GM12892 (cell line): ENCODE measurements around the gene RETREG1.
"Not testable (repeated sequence)": the region's sequence is repeated elsewhere in the genome, so short reads cannot be mapped to it uniquely, and the experiment has no call there.

Experiments
- DNase-seq: peaks from one replicate; pipeline ENCODE4 v3.0.0; 2011; ENCODE audit not compliant: insufficient read length
- FAIRE-seq: peaks from 2 replicates; lab custom pipeline; 2011; peaks lifted over from hg19 to GRCh38; lab: Jason Lieb, UNC
- POLR2A ChIP-seq: IDR thresholded peaks from 2 replicates; pipeline ENCODE4 v1.6.1; 2011; ENCODE audit warnings: low read depth, low read length, control low read depth
- POLR2AphosphoS5 ChIP-seq: IDR thresholded peaks from 2 replicates; pipeline ENCODE4 v1.6.1; 2011; ENCODE audit warnings: low read depth, low read length, control low read depth
- TAF1 ChIP-seq: IDR thresholded peaks from 2 replicates; pipeline ENCODE4 v1.6.1; 2011; ENCODE audit warnings: low read depth, mild to moderate bottlenecking, control low read depth, low read length, borderline replicate concordance

The RETREG1 gene

DNA sequence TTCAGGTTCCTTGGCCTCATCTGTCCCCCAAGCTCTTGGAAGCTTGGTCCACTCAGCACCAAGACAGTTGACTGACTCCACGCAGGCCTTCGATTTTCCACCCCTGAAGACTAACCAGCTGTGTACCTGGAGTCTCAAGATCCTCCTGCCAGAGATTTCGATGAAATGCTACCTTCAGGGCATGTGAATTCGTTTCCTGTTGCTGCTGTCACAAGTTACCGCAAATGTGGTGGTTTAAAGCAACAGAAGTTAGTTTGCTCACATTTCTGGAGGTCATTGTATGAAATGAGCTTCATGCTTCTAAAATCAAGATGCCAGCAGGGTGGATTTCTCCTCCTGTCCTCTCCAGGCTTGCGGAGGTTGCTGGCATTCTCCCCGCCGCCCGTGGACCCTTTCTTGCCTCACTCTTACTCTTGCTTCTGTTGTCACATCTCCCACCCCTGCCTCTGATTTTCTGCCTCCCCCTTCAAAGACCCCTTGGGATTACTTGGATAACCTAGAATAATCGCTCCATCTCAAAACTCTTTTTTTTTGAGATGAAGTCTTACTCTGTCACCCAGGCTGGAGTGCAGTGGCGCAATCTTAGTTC is 27.6 kb upstream of the RETREG1 start:
- FAIRE-seq (no peak), DNase-seq (no peak)
- TF ChIP-seq POLR2A (no peak), TAF1 (no peak), POLR2AphosphoS5 (no peak)

DNA sequence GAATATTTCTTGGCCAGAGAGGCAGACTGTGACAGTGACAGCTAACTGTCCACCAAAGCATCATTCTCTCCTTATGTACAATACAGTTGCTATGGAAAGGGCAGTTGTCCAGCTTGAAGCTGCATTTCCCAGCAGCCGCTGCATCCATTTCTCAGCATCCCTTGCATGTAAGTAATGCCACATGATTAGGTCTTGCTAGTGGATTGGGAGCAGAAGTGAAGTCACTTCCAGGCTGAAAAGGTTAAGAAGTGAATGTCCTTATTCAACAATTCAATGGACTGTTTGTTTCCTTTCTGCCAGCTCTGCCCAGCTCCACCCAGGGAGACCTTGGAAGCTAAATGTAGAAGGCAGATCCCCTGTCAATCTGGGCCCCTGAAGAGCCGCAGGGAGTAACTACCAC is 26.1 kb upstream of the RETREG1 start:
- TF ChIP-seq TAF1 (no peak), POLR2AphosphoS5 (no peak), POLR2A (no peak)
- no peak for FAIRE-seq
- DNase-seq: no peak

DNA sequence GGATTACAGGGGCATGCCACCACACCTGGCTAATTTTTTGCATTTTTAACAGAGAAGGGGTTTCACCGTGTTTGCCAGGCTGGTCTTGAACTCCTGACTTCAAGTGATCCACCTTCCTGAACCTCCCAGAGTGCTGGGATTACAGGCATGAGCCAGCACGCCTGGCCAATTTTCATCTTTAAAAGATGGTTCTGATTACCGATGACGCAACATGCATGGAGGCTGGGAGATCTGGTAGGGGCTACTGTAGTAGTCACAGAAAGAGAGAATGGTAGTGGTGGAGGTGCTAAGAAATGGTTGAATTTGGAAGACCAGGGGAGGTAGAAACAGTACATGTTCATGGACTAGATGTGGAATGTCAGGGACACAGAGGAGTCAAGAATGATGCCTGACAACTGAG is 22.4 kb upstream of the RETREG1 start:
- TF ChIP-seq TAF1 (no peak), POLR2AphosphoS5 (no peak), POLR2A (no peak)
- no peak for DNase-seq
- no peak for FAIRE-seq

DNA sequence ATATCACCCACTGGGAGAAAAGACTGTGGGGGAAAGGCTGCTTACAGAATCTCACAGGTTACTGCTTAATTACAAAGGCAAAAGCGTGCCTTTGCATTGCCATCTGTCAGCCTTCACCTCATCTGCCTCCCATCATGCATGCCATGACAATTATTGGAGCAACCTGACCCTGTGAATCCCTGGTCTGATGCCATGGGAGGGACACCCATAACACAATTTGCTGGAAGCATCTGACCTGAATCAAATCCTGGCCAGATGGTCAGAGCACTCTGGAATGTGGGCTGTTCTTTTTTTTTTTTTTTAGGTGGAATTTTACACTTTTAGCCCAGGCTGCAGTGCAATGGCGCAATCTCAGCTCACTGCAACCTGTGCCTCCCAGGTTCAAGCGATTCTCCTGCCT is 11.6 kb upstream of the RETREG1 start:
- DNase-seq (no peak), FAIRE-seq (no peak)
- TF ChIP-seq POLR2AphosphoS5 (no peak), POLR2A (no peak), TAF1 (no peak)

DNA sequence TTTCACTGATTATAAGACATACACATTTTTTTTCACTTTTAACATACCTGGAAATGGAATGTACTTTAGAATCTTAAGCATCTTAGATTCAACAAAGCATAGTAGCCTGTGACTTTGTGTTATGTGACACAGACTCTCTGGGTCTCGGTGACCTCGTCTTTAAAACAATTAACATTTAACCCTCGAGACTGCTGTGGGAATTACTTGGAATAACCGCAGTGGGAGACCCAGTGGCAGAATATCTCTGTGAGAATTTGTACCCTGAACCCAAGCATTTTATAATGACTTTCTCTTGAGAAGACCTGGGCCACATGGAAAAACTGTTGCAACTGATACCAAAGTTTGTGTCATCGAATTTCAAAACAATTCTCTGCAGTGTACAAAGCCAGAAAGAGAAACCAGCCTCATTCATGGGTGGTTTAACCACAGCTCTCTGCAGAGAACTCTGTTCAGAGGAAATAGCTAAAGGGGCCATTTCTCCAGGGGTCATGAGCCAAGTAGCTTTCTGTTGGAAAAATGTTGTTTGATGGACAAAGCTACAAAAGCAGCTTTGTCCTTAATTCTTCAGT is 10.0 kb upstream of the RETREG1 start:
- TF ChIP-seq TAF1 (no peak), POLR2A (no peak), POLR2AphosphoS5 (no peak)
- no peak for DNase-seq
- FAIRE-seq: no peak

DNA sequence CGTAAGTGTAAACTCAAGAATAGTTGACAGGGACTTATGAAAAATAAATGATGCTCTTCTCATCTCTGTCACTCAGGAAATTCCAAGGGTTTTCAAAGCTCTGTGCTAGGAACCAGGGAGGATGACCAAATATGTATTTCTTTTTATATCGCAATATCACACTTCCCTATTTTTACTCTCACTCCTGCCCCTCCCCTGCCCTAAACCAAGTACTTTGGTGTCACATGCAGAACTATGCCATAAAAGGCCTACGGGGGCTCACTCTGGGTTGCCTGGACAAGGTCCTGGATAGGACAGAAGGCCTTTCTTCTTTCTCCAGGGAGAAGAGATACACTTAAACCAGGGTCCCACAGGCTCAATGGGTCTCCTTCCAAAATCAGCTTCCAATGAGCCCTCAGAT is 8.3 kb upstream of the RETREG1 start:
- DNase-seq: no peak
- no peak for TF ChIP-seq POLR2AphosphoS5
- TF ChIP-seq POLR2A: no peak
- no peak for TF ChIP-seq TAF1
- FAIRE-seq: no peak

DNA sequence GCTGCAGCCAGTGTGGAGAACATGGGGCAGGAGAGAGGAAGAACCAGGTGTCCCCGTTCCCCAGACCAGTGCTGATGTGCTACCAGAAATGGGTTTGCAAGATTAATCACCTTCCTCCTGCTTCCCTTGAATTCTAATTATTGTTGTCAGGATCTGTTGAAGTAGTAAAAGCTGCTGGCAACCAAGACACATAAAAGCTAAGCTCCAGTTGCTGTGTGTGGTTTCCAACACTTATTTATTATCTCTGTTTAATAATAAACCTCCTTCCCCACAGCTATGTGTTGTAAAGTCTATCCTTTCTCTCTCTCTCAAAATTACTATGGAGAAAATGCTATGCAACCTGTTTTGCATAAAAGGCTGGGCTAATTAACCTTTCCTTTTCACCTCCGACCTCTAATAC is 2.3 kb upstream of the RETREG1 start:
- FAIRE-seq: no peak
- DNase-seq: no peak
- TF ChIP-seq TAF1 (no peak), POLR2AphosphoS5 (no peak), POLR2A (no peak)

DNA sequence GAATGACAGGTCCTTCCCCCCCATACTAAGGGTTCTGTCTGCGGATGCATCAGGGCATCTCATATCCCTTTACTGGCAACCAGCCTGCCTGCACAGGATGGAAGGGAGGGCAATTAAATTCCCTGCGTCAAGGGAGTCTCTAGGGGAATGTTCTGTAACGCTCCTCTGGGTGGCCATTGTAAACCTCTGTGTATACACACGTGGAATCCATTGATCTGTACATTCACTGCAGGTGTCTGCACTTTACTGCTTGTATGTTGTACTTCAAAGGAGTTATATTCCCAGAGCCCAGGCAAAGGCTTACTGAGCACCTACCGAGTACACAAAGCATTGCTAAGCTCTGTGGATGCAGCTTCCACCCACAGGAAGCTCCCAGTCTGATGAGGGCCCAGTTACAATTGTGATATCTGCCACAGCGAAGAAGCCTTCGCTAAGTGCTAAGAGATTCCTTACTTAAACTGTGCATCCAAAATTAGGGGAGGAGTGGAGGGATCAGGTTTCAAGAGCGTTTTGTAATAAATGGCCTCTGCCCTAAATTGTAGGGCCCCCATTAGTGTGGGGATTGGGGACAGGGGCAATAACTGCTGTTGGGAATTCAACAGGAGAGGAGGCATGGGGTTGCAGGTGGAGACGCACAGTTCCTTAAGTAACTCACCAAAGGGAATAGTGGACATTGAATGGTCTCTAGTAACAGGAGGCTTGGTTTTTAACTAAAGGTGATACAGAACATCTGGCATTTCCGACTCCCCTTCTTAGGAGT is 1.5 kb upstream of the RETREG1 start:
- FAIRE-seq (no peak), DNase-seq (no peak)
- no peak for TF ChIP-seq POLR2AphosphoS5
- TF ChIP-seq POLR2A: no peak
- TF ChIP-seq TAF1: no peak

DNA sequence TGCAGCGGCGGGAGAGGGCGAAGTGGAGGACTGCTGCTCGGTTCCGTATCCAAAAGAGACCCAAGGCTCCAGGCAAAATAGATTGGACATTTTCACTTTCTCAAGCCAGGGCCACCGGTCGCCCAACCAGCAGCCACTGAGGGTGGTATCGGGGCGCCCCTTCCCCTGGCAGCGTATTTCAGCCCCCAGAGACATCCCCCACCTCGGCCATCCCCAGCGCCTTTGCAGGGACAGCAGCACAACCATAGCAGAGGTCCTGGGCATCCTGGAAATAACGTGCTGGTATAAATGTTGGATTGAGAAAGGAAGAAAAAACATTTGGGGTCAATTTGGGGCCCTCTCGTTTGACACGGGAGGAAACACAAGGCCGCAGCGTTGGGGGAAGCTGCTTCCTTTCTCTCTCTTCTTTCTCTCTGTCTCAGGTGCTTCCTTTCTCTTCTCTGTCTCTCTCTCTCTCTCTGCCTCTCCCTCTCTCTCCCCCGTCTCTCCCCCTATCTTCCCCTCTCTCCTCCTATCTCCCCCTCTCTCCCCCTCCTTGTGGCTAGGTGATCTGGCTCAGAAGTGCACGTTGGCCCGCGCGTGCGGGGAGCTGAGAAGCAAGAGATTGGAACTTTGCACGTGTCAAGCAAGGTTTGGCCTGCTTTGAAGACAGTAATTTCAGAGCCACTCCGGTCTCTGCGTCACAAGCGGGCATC is 624 bp upstream of the RETREG1 start:
- FAIRE-seq (no peak), DNase-seq (no peak)
- TF ChIP-seq POLR2AphosphoS5 (no peak), TAF1 (no peak), POLR2A (no peak)

DNA sequence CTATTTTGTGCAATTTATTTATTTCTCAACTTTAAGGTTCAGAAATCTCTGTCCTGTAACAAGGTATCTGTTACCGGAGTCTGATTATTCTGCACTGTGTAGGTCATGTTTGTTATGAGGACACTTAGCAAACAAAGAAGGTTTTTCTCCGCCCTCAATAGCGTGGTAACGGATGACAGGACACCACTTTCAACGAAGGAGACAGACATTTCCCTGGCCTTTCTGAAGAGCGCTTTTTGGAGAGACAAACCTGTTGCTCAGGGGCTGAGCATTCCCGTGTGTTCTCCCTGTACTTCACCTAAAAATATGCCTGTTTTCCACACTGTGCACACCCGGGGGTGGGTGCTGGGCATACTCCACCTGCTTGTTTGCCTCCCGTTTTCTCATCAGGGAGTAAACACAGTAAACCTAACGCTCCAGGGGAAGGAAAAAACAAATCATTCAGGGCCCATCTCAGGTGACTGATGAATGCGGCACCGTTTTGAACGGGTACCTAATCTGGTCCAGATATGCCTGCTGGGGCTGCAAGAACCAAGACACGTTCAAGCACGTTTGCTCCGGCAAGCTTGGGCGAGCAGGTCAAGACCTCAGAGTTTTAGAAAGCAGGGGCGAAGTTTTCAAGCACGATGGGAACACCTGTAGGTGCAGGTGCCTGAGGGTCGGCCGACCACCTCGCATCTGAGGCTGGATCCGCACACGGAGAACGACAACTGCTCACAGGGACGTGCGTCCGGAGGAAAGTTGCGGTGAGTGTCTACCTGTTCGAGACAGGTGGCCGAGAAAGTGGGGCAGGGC is 859 bp downstream of the RETREG1 start:
- no peak for TF ChIP-seq TAF1
- TF ChIP-seq POLR2AphosphoS5: no peak
- no peak for TF ChIP-seq POLR2A
- no peak for FAIRE-seq
- DNase-seq: no peak

DNA sequence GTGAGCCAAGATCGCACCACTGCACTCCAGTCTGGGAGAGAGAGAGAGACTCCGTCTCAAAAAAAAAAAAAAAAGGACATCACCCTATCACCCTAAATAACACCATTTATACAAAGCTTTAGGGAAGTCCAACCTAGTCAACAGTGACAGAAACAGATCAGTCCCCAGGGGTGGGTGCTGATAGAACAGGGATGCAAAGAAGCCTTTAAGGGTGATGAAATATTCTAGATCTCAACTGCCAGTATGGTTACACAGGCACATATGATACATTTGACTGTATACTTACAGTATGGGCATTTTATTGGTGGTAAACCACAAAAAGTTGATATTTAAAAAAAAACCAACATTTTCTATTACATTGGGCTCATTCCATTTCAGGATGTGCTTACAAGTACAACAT is 4.8 kb downstream of the RETREG1 start:
- TF ChIP-seq TAF1 (no peak), POLR2AphosphoS5 (no peak), POLR2A (no peak)
- no peak for DNase-seq
- FAIRE-seq: no peak

DNA sequence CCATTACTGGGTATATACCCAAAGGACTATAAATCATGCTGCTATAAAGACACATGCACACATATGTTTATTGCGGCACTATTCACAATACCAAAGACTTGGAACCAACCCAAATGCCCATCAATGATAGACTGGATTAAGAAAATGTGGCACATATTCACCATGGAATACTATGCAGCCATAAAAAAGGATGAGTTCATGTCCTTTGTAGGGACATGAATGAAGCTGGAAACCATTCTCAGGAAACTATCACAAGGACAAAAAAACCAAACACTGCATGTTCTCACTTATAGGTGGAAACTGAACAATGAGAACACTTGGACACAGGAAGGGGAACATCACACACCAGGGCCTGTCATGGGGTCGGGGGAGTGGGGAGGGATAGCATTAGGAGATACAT is 5.9 kb downstream of the RETREG1 start:
- not testable (repeated sequence) for FAIRE-seq, DNase-seq
